Fibroblast of peridontal ligament (primary cell): Measurements from ENCODE around the gene TMA7B.
"Not testable (repeated sequence)": the region's sequence is repeated elsewhere in the genome, so short reads cannot be mapped to it uniquely, and the experiment has no call there.

Source experiments
- DNase-seq: peaks from one replicate; pipeline ENCODE4 v3.0.0-alpha.2; 2010; ENCODE audit errors: extremely low read depth

Gene TMA7B

DNA sequence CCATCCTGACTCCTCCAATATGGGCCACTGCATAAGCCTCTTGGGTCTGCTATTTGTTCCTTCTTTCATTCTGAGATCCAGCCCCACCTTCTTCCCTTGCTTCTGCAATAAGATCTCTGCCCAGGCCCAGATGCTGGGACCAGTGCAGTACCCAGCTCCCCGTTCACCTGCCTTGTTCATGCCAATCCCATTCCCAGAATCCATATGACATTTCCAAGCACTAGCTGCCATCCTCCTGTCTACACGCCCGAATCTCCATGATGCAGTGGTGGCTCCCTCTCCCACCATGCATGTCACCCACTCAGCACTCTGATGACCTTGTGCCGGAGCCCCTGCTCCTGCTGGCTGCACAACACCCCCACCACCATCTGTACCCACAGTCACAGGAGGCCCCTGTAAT lies 23.1 kb downstream of the TMA7B start:
- no peak for DNase-seq

DNA sequence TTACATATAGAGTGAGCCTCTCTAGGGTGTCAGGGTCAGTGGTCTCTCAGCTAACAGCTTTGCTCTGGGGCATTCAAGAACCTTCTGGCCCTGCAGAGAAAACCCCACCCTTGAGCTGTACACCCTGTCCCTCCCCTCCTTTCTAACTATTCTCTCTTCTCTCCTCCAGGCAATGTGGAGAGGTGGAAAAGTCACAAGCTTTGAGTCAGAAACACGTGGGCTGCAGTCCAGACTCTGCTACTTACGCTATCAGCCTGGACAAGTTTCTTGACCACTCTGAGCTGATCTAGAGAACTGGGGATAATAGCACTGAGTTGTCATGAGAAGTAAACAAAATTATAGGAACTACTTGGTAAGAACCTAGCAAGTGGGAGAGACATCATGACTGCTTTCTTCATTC lies 23.8 kb downstream of the TMA7B start:
- DNase-seq, result no peak

DNA sequence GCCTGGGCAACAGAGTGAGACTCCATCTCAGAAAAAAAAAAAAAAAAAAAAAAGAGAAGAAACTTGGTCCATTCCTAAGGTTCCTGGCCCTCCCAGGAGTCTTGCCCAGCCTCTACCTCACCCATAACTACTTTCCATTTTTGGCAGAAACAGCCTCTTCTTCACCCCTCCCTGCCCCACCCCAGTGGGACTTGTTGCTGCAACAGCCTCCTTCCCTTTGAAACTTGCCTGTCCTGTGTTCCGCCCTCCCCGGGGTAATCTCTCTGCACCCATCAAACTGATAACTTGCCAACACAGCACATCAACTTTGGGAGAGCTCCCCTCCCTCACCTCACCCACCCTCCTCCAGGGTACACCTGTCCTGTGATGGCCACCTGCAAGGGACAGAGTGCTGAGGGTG lies 24.5 kb downstream of the TMA7B start:
- no peak for DNase-seq

GRCh38 chr22:39985383-39986035 lies 25.3 kb downstream of the TMA7B start:
- DNase-seq, result no peak

- no peak for DNase-seq
Observed at GRCh38 chr22:39988386-39989114, 28.4 kb downstream of the TMA7B start.

DNA sequence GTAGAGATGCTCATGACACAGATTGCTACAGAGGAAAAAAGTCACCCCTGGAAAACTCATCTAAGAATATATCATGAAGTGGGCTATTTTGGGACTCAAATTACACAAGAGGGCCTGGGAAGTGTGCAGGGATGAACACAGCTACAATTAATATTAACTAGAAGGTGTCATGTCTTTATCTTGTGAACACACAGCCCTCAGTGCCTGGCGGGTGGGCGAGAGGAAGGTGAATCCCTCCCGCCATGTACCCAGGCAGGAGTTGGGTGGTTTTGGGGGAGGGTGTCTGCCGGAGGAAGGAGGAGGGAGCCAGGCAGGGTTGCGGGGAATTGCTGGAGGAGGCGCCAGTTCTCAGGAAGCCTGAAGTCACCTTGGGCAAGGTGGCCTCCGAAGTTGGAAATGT lies 29.4 kb downstream of the TMA7B start:
- no peak for DNase-seq

- no peak for DNase-seq
Observed at GRCh38 chr22:39990686-39991085, 30.5 kb downstream of the TMA7B start.

- DNase-seq, result no peak
Observed at GRCh38 chr22:39991159-39991860, 31.1 kb downstream of the TMA7B start.

DNA sequence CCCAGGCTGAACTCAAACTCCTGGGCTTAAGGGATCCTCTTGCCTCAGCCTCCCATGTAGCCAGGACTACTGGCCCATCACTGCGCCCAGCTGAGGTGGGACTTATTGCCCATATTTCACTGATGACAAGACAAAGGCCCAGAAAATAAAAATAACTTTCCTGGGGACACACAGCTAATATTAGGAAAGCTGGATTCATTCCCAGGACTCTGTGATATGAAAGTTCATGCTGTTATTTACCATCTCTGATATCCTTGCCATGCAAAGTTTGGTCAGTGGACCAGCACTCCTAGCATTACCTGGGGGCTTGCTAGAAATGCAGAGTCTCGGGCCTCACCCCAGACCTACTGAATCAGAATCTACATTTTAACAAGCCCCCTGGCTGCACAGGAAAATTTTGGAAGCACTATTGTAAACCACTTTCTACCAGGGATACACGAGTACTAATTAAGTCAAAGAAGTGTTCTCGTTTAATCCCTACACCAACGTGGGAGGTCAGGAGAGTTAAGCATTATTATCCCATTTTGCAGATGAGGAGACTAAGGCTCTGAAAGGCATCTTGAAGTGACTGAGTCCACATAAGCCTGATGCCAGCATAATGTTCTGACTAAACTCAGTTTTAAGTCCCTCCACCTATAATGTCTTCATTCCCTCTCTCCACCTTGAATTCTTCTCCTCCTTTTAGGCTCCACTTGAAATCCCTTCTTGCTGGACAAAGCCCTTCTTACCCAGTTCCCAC lies 32.1 kb downstream of the TMA7B start:
- DNase-seq, result no peak

DNA sequence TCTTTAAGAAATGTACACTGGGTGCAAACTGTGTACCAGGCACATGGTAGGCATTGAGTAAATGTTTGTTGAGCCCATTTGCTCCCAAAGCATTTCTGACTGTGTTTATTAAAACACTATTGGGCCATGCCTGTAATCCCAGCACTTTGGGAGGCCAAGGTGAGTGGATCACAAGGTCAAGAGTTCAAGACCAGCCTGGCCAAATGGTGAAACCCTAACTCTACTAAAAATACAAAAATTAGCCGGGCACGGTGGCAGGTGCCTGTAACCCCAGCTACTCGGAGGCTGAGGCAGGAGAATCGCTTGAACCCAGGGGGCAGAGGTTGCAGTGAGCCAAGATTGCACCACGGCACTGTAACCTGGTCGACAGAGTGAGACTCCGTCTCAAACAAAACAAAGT lies 32.7 kb downstream of the TMA7B start:
- DNase-seq, result not testable (repeated sequence)

DNA sequence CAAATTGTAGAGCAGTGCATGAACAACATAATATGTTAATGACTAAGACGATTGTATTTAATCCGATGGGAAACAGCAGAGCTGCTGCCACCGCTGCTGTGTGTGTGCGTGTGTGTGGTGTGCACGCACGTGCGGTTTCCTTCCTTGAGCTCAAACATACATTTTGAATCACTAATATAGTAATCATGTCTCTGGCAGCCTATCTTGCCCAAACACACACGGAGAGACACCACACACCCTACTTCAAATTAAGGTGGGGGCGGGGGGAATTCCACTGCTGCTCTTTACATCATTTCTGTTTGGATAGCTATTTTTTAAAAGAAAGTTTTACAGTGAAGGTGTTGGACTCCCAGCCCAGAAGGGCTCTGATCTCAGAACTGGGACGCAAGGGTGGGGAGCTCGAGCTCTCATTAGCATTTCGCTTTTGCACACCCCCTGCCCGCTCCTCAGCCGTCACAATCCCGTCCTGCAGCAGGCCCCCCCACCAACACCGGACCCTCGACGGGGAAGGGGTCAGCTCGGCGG lies 33.9 kb downstream of the TMA7B start:
- DNase-seq, result no peak

DNA sequence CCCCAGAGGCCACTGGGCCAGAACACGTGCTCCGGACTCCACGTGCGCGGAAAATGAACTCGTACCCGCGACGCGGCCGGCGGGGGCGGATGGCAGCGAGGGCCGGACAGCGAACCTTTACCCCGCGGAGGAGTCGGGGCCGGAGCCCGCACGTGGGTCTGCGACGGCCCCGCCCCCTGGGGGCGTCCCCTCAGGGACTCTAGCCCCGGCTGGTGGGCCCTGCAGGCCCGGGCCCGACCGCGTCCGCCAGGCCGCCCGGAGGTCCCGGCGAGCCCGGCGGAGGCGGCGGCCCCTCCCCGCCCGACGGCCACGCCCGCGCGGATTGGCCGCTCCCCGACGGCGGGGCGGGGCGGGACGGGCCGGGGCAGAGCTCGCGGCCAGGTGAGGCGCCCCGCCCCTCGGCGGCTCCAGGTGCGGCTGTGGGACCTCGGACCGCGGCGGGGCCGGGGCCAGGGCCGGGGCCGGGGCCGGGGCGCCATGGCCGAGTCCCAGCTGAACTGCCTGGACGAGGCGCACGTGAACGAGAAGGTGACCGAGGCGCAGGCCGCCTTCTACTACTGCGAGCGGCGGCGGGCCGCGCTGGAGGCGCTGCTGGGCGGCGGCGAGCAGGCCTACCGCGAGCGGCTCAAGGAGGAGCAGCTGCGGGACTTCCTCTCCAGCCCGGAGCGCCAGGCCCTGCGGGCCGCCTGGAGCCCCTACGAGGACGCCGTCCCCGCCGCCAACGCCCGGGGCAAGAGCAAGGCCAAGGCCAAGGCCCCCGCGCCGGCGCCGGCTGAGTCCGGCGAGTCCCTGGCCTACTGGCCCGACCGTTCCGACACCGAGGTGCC lies 34.6 kb downstream of the TMA7B start, which contains the start of gene FAM83F:
TSS of gene FAM83F (plus strand) at position 389 of the 827 bp plus-strand sequence. CDS start at position 478, 89 bp downstream.
- DNase-seq, result no peak

GRCh38 chr22:39995393-39996252 lies 35.4 kb downstream of the TMA7B start:
- DNase-seq, result no peak

DNA sequence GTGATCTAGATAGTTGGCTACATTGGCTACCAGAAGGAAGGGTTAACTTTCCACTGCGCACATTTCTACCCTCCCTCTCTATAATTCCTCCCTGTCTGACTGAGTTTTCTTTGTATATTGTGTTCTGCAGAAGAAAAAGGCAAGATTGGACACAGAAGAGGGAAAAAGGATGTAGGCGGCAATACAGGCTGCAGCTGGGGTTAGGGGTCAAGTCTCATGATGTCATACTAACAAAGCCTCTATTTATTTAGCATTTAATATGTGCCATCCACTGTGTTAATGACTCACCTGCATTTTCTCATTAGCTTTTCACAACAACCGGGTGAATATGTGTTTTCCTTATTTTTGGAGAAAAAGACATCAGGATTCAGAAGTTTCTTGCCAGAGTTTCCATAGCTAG lies 36.5 kb downstream of the TMA7B start:
- DNase-seq, result no peak

- DNase-seq, result no peak
Observed at GRCh38 chr22:39997421-39997820, 37.2 kb downstream of the TMA7B start.

DNA sequence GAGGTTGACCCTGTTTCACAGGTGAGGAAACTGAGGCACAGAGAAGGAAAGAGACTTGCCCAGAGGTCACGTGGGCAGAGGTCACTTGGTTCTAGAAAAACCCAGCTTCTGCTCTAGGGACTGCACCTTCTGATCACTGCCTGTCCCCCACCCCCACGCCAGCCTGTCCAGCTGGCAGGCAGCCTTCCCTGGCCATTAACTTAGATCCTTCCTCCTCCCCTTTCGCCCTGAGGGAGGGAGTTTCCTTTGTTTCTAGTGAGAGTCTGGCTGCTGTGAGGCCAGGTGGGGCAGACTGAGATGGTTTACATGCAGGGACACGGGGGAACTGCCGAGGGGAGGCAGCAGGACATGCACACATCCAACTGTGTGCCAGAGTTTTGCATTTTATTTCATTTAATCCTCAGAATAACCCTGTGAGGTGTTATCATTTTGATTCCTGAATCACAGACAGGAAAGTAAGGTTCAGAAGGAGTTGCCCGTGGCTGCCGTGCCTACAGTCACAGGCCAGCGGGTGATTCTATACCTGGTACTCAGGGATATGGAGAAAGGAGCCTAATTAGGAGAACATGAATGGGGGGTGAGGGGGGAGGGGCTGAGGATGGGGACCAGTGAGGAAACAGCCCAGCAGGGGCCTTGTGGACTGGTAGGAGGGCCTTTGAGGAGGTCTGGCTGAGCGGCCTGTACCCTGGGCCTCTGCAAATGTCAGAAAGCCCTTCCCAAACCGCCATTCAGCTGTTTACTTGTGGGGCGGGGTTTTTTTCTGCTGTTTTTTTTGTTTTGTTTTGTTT lies 37.9 kb downstream of the TMA7B start:
- no peak for DNase-seq

DNA sequence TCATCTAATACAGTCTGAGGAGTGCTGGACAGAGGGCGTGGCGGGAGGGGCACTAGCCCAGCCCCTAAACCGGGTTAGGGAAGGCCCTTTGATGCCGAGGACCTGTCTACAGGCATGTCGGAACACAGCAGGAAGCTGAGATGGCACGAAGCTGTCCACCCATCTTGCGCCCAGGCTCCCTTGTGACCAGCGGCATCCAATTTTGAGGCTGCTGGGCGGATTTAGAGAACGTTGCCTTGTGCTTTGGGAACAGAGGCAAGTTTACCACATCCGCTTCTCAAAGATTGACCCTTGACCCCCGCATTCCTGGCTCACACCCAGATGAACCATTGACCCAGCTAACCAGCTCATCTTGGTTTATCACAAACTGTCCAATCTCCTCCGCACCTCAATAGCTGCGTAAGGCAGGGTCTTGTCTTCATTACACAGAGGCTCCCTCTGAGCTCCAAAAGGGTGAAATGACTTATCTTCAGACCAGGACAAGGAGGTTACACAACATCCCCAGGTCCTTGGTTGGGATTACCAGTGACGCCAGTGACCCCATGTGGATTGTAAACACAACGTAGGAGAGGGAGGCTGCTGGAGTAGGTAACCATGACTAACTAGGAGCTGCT lies 39.1 kb downstream of the TMA7B start:
- no peak for DNase-seq

GRCh38 chr22:40000171-40000570 lies 40.0 kb downstream of the TMA7B start:
- DNase-seq, result no peak

DNA sequence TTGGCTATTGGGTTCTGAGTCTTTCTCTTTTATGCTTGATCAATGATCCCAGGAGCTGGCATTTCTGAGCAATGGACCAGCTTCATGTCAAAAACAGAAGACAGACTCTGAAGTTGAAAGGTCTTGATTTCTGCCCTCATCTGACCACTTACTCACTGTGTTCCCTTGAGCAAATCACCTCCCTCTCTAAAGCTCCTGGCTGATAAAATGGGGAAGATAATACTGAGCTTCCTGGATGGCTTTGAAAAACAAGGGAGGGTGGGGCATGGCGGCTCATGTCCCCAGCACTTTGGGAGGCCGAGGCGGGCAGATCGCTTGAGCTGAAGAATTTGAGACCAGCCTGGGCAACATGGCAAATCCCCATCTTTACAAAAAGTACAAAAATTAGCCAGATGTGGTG lies 40.9 kb downstream of the TMA7B start:
- no peak for DNase-seq
